ENCODE results near the gene DSEL.

GRCh38 chr18:67511840-67512239 is 4.7 kb downstream of the DSEL start:
- no peak for TF ChIP-seq CTCF (IDR thresholded peaks at IDR 0.05)
- TF ChIP-seq POLR2AphosphoS5 (IDR thresholded peaks at IDR 0.05; ENCODE audit: low read depth, low read length): no peak

Data from Panc1 (cell line).